Hindlimb muscle (tissue), 1 donor: ENCODE data around the gene PRDM16. TPM values are rescaled to one million over a fixed set of nuclear protein-coding genes. Genes with fewer than 3 reads are reported as not detected.

Experiments used
- DNase-seq: peaks from one replicate; pipeline ENCODE4 v3.0.0-alpha.2; 2013
- polyA plus RNA-seq: library from polyadenylated mRNA; unstranded; fragments of 120-200 nt; gene quantifications from one replicate; pipeline ENCODE4 v1.2.1, GENCODE V29; 2013; ENCODE audit not compliant: insufficient read length

Gene PRDM16
- polyA plus RNA-seq, 1 donor = 0.80 TPM

- no peak for DNase-seq
Observed at GRCh38 chr1:3109355-3109754, 40.4 kb downstream of the PRDM16 start.

- no peak for DNase-seq
Observed at GRCh38 chr1:3111348-3112021, 42.5 kb downstream of the PRDM16 start.

GRCh38 chr1:3112526-3112925, 43.5 kb downstream of the PRDM16 start:
- DNase-seq = no peak

- DNase-seq = no peak
Observed at GRCh38 chr1:3113047-3113740, 44.2 kb downstream of the PRDM16 start.

- DNase-seq = no peak
Observed at GRCh38 chr1:3113741-3114056, 44.7 kb downstream of the PRDM16 start.

GRCh38 chr1:3114131-3114744, 45.2 kb downstream of the PRDM16 start:
- DNase-seq = no peak

- no peak for DNase-seq
Observed at GRCh38 chr1:3114846-3115245, 45.8 kb downstream of the PRDM16 start.

GRCh38 chr1:3115275-3116149, 46.5 kb downstream of the PRDM16 start:
- DNase-seq = no peak

- DNase-seq = no peak
Observed at GRCh38 chr1:3116150-3116510, 47.1 kb downstream of the PRDM16 start.

GRCh38 chr1:3116560-3116959, 47.6 kb downstream of the PRDM16 start:
- DNase-seq = no peak

GRCh38 chr1:3117879-3118278, 48.9 kb downstream of the PRDM16 start:
- DNase-seq = no peak

- DNase-seq = no peak
Observed at GRCh38 chr1:3119061-3119460, 50.1 kb downstream of the PRDM16 start.

- DNase-seq = no peak
Observed at GRCh38 chr1:3119725-3120124, 50.7 kb downstream of the PRDM16 start.

- DNase-seq = no peak
Observed at GRCh38 chr1:3120140-3120539, 51.1 kb downstream of the PRDM16 start.

GRCh38 chr1:3120994-3121393, 52.0 kb downstream of the PRDM16 start:
- DNase-seq = no peak

- no peak for DNase-seq
Observed at GRCh38 chr1:3121401-3122210, 52.6 kb downstream of the PRDM16 start.

- DNase-seq = no peak
Observed at GRCh38 chr1:3122311-3122710, 53.3 kb downstream of the PRDM16 start.

- no peak for DNase-seq
Observed at GRCh38 chr1:3124246-3124645, 55.2 kb downstream of the PRDM16 start.

- no peak for DNase-seq
Observed at GRCh38 chr1:3125078-3125477, 56.1 kb downstream of the PRDM16 start.

GRCh38 chr1:3125546-3126368, 56.8 kb downstream of the PRDM16 start:
- no peak for DNase-seq
